ENCODE measurements around the gene AAMDC. TPM values are rescaled to one million over a fixed set of nuclear protein-coding genes. Genes with fewer than 3 reads are reported as not detected.

The AAMDC gene
- total and polyA plus RNA-seq, 2 of the 13 experiments (the other 11 are each of a cell fraction or from before 2014, with no cell fraction given), result 18.1 to 35.6 TPM

- TF ChIP-seq ARID5B (CRISPR knock-in tag; IDR thresholded peaks at IDR 0.05) (peak; percentile 68), ZNF792 (CRISPR knock-in tag; IDR thresholded peaks at IDR 0.05) (0 out of 2 replicates have a peak, but pooled peaks have one; percentile 39), MIER2 (CRISPR knock-in tag; IDR thresholded peaks at IDR 0.05) (peak; percentile 44; the same call in 1 of the 2 replicates), HOMEZ (CRISPR knock-in tag; IDR thresholded peaks at IDR 0.05; ENCODE audit: low read depth) (peak; percentile 75; the same call in 1 of the 2 replicates), IRF2 (CRISPR knock-in tag; IDR thresholded peaks at IDR 0.05) (0 out of 2 replicates have a peak, but pooled peaks have one; percentile 46)
Measured at GRCh38 chr11:77793972-77794371, 27.0 kb upstream of the AAMDC start (continued).

- no peak for DNase-seq (ENCODE audit: low spot score)
- WGBS (ENCODE audit: low lambda C conversion rate), result 97% methylated on average over 3 of the region's 3 CpGs
- in situ Hi-C loops (cut with HindIII; ENCODE audit: extremely low pct_ligation_motif_present, low pct_unique_long_range_greater_than_20kb), result no loop called here
- Histone ChIP-seq H3K36me3 (replicated peaks in 1 of 2; ENCODE audit: control insufficient read depth in 1 of 2, insufficient read depth in 2 of 2, low read length in 2 of 2) (no peaks in the 10 kb centered on the region), H2AFZ (ENCODE audit: low read length) (no peak overlapping the region), H3K4me1 (ENCODE audit: insufficient read depth, low read length) (peaks cover 39% of the 10 kb centered on the region), H3K9ac (ENCODE audit: insufficient read depth, low read depth, low read length) (no peak overlapping the region), H4K20me1 (ENCODE audit: insufficient read depth, low read length) (peaks cover 22% of the 10 kb centered on the region; the same call in 1 of the 2 replicates), H3K9me3 (ENCODE audit: low read length) (no peaks in the 10 kb centered on the region), H3K4me2 (ENCODE audit: low read depth, low read length) (no peak overlapping the region), H3K27ac (ENCODE audit: extremely low read length, insufficient read depth, low read length) (no peak overlapping the region), H3K4me3 (replicated peaks in 1 of 3; ENCODE audit: insufficient read depth in 1 of 3, low read depth in 2 of 3, low read length in 3 of 3) (no peak overlapping the region), H3K79me2 (ENCODE audit: insufficient read depth, low read length) (peaks cover 83% of the 10 kb centered on the region), H3K27me3 (ENCODE audit: control insufficient read depth in 1 of 2, insufficient read depth in 2 of 2, low read length in 2 of 2) (no peaks in the 10 kb centered on the region)
- intact Hi-C loops (cut with micrococcal nuclease; ENCODE audit: unreplicated experiment), result no loop called here
- no TSS peak for BruUV-seq (replicated peaks)
- ChIA-PET POLR2A (no interaction called here), CTCF (ENCODE audit: low intra/inter-chr PET ratio, low total read pairs) (no interaction called here)
- no peak for ATAC-seq
- FAIRE-seq, result no peak
- TF ChIP-seq NFYB (CRISPR knock-in tag; IDR thresholded peaks at IDR 0.05) (no peak), ZNF282 (IDR thresholded peaks at IDR 0.05; ENCODE audit: partially characterized antibody) (no peak), CBX5 (CRISPR knock-in tag; IDR thresholded peaks at IDR 0.05; ENCODE audit: borderline replicate concordance) (no peak), ZMAT3 (CRISPR knock-in tag; conservative IDR thresholded peaks at IDR 0.05) (no peak), HCFC1 (IDR thresholded peaks at IDR 0.05; ENCODE audit: low read depth, low read length) (no peak), MLLT10 (CRISPR knock-in tag; IDR thresholded peaks at IDR 0.05) (no peak), ZSCAN9 (CRISPR knock-in tag; IDR thresholded peaks at IDR 0.05; ENCODE audit: borderline replicate concordance) (no peak), SIX4 (CRISPR knock-in tag; IDR thresholded peaks at IDR 0.05) (no peak)
Measured at GRCh38 chr11:77799338-77799737, 21.6 kb upstream of the AAMDC start.
